CD4-positive, CD25-positive, alpha-beta regulatory T cell (primary cell): Measurements from ENCODE around the gene YDJC. TPM values are rescaled to one million over a fixed set of nuclear protein-coding genes. Genes with fewer than 3 reads are reported as not detected.

Experiments used
- polyA plus RNA-seq, 4 donors: library from polyadenylated mRNA; unstranded; fragments of 300-500 nt; fragmentation: Illumina TruSeq; gene quantifications; one replicate each; pipeline ENCODE4 v1.2.3, GENCODE V29; 2021
- total RNA-seq: library from RNA; stranded (reverse); gene quantifications from one replicate; pipeline ENCODE4 v1.2.3, GENCODE V29; 2022

Gene YDJC
- total and polyA plus RNA-seq, 5 donors from 2014 or later: 34.4 to 70.0 (median 55.5) TPM

Other genes starting within 250 kb of the YDJC start
- not detected for gene RIMBP3B, start 246.3 kb downstream of the YDJC start, total RNA-seq
- gene RIMBP3B, start 246.3 kb downstream of the YDJC start, polyA plus RNA-seq: under 1 TPM in 3 of 4 donors, not detected in 1; 0.32 to 0.63 (median 0.47) TPM
- gene HIC2, start 212.7 kb downstream of the YDJC start, total RNA-seq: 9.7 TPM
- gene HIC2, start 212.7 kb downstream of the YDJC start, polyA plus RNA-seq: under 1 TPM; 0.29 to 0.49 (median 0.41) TPM
- gene TMEM191C, start 162.6 kb downstream of the YDJC start, total RNA-seq: 4.1 TPM
- gene TMEM191C, start 162.6 kb downstream of the YDJC start, polyA plus RNA-seq: 1 to 10 TPM in 3 of 4 donors, under 1 TPM in 1; 0.72 to 2.7 (median 1.3) TPM
- gene RIMBP3C, start 78.6 kb downstream of the YDJC start, total RNA-seq: 0.47 TPM
- under 1 TPM in 3 of 4 donors, not detected in 1; 0.38 to 0.87 (median 0.52) TPM for gene RIMBP3C, start 78.6 kb downstream of the YDJC start, polyA plus RNA-seq
- gene UBE2L3, start 62.3 kb downstream of the YDJC start, total RNA-seq: 33.7 TPM
- 100 to 1,000 TPM in 3 of 4 donors, 10 to 100 TPM in 1; 98.4 to 124 (median 110) TPM for gene UBE2L3, start 62.3 kb downstream of the YDJC start, polyA plus RNA-seq
- not detected for gene CCDC116, start 2.7 kb upstream of the YDJC start, total RNA-seq
- gene CCDC116, start 2.7 kb upstream of the YDJC start, polyA plus RNA-seq: not detected
- 29.9 TPM for gene SDF2L1, start 12.3 kb upstream of the YDJC start, total RNA-seq
- gene SDF2L1, start 12.3 kb upstream of the YDJC start, polyA plus RNA-seq: 10 to 100 TPM; 65.4 to 89.3 (median 75.5) TPM
- 83.0 TPM for gene PPIL2, start 36.0 kb upstream of the YDJC start, total RNA-seq
- gene PPIL2, start 36.0 kb upstream of the YDJC start, polyA plus RNA-seq: 10 to 100 TPM; 24.3 to 29.3 (median 27.0) TPM
- 8.9 TPM for gene YPEL1, start 105.8 kb upstream of the YDJC start, total RNA-seq
- 10 to 100 TPM in 2 of 4 donors, 1 to 10 TPM in 2; 5.4 to 20.1 (median 11.3) TPM for gene YPEL1, start 105.8 kb upstream of the YDJC start, polyA plus RNA-seq
- 88.0 TPM for gene MAPK1, start 237.6 kb upstream of the YDJC start, total RNA-seq
- 10 to 100 TPM; 46.5 to 81.3 (median 64.7) TPM for gene MAPK1, start 237.6 kb upstream of the YDJC start, polyA plus RNA-seq